Glomerular visceral epithelial cell (primary cell): ENCODE measurements around the gene ZNF302.

ENCODE experiments used
- DNase-seq: peaks from one replicate; pipeline ENCODE4 v3.0.0-alpha.2; 2016; ENCODE audit errors: extremely low spot score

ZNF302 gene

DNA sequence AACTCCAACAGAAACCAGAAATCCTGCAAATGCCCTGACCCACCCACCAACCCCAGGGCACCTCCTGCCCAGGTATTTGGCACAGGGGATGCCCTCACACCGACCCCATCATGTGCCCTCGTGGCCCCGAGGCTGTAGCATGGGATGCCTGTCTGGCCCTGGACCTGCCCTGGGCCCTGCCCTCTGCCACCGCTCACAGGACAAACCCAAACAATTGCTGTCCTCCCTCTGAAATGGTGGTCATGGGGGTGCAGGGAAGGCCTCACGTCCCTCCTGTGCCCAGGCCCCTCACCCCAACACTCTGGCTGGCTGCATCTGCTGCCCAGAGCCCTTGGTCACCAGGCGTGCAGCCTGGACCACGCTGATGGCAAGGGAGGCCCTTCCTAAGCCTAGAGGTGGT lies 54.5 kb downstream of the ZNF302 start:
- DNase-seq, result no peak

DNA sequence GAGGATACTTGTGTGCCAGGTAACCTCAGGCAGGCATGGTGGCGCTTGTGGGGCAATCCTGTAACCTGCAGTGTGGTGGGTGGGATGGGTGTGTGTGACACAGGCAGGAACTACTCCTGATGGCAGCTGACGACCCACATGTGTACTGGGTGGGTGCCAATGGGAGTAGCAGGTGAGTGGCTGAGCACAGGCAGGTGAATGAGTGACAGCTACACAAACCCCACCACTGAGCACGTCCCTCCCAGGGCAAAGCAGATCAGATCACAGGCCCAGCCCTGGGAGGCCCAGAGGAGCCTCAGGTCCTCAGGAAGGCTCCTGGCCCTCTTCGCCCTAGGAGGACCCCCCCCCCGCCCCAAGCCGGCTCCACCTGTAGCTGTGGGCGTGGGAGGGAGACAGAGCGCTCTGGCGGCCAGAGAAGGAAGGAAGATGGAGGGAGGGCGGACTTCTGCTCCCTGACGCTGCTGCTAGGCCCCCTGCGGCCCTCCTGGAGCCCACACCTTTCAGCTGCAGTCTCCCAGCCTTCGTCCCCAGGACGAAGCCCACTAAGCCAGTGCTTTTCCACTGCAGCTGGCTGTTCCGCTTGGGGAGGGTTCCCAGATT lies 55.2 kb downstream of the ZNF302 start:
- DNase-seq, result no peak

DNA sequence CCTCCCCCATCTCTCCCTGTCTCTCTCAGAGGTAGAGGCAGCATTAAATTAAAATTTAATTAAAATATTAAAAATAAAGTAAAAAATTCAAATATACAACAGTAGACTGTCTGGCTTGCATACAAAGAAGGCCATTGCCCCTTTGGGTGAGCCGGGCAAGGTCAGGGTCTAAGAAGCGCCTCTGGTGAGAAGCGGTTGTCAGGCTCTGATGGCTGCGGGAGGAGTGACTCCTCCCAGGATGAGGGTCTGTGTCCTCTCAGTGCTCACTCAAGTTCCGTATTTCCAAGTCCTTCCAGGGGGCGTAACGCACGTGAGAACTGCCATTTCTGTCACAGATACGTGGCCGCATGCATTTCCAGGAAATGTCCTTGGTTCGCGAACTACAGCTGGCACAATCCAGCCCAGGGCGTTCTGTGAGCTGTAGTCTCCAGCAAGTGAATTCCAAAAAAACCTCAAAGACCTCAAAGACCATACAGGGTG lies 55.8 kb downstream of the ZNF302 start:
- DNase-seq, result no peak

DNA sequence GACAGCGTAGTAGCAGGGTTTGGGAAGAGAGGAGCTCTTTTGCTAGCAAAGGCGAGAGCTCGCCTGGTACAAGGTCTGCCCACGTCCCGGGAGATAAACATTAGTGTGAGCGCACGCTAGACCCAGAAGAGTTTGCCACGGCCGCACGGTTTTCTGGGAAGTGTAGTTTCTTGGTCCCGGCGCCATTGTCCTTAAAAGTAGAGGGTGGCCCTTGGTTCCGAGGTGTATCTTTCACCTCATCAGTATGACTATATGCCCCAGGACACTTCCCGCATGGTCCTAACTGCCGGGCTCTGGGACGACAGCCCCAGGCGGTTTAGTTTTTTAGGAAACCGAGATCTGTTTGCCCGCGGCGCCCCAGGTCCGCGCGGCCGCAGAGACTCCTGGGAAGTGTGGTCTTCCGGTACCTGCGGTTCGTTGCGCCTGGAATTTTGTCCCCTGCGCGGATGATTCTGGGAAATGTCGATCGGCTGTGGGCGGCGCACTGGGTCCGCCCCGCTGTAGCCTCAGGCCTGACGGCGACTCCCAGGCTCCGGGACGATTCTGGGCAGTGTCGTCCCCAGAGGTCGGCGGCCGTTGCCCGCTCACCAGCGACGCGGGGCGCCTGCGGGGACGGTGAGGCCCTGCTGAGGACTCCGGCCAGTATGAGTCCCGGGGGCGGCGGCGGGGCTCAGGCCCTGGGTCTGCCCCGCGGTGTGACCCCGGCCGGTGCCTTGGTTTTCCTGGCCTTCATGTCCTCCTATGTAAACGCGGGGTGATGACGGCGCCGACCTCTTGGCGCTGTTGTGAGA lies 56.5 kb downstream of the ZNF302 start, which contains the start of gene ZNF181:
ZNF181 (plus strand) TSS at position 498 of the 791 bp plus-strand sequence. CDS start 795 bp downstream, outside the sequence.
- DNase-seq, result peak; percentile 85

DNA sequence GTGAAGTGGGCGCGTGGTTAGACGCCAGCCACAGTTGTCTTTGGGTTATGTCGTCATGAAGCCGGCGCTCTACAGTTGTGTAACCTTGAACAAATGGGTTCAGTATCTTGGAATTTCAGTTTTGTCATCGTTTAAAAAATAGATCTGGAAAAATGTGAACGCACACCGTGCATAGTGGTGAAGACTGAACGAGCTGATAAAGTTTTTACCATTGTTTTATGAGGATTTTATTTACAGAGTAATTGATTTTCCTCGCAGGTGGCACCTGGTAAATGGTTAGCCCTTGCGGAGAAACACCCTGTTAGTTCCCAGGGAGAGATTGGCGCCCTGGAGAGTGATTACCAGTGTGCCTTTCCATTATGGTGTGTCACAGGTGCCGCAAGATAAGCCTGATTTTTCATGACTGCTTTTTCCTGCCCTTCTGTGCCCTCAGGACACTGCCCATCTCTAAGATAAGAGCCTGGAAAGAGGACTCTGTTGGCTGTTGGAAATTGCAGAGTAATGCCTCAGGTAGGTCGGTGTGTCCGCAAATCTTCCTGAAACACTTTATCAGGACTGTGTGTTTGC lies 57.1 kb downstream of the ZNF302 start:
- no peak for DNase-seq
